ENCODE data around the gene MTFMT.
"Not testable (repeated sequence)": the region's sequence is repeated elsewhere in the genome, so short reads cannot be mapped to it uniquely, and the experiment has no call there.

Gene MTFMT

DNA sequence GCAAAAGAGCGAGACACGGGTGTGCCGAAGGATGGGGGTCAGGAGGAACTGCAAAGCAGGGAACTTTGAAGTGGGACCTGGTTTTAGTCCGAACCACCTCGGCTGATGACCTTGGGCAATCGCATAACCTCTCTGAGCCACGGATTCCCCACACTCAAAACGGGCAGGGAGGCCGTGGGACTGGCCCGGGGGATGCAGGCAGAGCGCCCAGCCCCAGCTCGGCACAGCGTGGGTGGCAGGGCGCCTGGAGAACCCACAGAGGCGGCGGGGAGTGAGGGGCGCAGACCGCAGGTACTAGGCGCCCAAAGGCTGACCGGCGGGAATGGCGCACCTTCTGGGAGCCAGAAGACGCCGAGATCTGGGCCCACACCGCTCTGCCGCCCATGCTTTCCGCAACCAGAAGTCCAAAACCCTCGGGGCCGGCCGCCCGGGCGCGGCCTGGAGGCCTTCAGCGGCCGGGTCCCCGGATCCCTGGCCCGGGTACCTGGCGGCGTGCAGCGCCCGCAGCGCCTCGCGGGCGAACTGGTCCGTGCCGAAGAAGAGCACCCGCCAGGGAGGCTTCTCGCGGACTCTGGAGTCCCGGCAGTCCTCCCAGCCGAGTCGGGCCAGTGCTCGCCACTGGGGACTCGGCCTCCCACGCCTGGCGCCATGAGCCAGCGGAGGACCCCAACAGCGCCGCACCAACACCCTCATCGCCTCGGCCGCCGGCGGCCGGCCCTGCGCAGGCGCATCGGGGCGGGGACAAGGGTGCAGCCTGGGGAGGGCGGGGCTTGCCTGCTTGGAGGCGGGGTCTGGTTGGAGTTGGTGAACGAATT lies at the start of gene MTFMT:
TSS of gene MTFMT (minus strand) at position 719 of the 815 bp plus-strand sequence. CDS start at position 693, 26 bp downstream.
- no peak for FAIRE-seq
- DNase-seq (ENCODE audit: insufficient read length, low spot score), result peak; percentile 81
- peak; percentile 98 for TF ChIP-seq POLR2A (IDR thresholded peaks at IDR 0.05; ENCODE audit: low read depth, low read length)

DNA sequence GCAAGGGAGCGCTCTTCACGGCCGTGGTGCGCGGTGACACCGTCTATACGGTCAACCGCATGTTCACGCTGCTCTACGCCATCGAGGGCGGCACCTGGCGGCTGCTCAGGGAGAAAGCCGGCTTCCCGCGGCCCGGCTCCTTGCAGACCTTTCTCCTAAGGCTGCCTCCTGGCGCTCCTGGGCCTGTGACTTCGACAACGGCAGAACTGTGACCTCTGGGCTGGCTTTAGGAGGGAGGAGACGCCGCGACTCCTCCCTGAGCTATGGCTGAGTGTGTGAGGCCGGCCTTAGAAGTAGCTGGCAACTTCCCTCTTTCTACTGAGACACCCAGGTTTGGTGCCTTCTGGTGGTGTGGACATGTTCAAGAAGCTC lies 48.5 kb upstream of the MTFMT start:
- no peak for FAIRE-seq
- no peak for TF ChIP-seq POLR2A (IDR thresholded peaks at IDR 0.05; ENCODE audit: low read depth, low read length)
- no peak for DNase-seq (ENCODE audit: insufficient read length, low spot score)

DNA sequence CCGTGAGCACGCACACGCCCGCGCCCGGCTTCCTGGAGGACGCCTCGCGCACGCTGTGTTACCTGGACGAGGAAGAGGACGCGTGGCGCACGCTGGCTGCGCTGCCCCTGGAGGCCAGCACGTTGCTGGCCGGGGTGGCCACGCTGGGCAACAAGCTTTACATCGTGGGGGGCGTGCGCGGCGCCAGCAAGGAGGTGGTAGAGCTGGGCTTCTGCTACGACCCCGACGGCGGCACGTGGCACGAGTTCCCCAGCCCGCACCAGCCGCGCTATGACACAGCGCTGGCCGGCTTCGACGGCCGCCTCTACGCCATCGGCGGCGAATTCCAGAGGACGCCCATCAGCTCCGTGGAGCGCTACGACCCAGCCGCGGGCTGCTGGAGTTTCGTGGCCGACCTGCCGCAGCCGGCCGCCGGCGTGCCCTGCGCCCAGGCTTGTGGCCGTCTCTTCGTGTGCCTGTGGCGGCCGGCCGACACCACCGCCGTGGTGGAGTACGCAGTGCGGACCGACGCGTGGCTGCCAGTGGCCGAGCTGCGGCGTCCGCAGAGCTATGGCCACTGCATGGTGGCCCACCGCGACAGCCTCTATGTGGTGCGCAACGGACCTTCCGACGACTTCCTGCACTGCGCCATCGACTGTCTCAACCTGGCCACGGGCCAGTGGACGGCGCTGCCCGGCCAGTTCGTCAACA lies 48.0 kb upstream of the MTFMT start:
- no peak for TF ChIP-seq POLR2A (IDR thresholded peaks at IDR 0.05; ENCODE audit: low read depth, low read length)
- DNase-seq (ENCODE audit: insufficient read length, low spot score), result no peak
- FAIRE-seq, result no peak

DNA sequence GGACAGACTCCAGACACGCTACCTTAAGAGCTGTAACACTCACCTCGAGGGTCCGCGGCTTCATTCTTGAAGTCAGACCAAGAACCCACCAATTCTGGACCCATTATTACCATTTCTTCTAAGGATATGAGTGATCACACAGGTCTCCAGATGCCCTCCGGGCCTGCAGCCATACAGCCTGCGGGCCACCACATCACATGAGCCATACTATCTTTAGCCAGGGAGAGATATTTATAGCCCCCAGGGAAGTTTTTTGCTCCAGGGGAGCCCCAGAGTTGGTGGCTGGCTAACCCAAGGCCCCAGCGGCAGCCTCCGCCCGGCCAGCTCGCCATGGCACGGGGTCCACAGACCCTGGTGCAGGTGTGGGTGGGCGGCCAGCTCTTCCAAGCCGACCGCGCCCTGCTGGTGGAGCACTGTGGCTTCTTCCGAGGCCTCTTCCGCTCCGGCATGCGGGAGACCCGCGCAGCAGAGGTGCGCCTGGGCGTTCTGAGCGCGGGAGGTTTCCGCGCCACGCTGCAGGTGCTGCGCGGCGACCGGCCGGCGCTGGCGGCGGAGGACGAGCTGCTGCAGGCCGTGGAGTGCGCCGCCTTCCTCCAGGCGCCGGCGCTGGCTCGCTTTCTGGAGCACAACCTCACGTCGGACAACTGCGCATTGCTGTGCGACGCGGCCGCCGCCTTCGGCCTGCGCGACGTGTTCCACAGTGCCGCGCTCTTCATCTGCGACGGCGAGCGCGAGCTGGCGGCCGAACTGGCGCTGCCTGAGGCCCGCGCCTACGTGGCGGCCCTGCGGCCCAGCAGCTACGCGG lies 47.2 kb upstream of the MTFMT start, which contains the start of gene KBTBD13:
TSS of gene KBTBD13 (plus strand) at position 261 of the 805 bp plus-strand sequence. CDS start at position 331, 70 bp downstream.
- TF ChIP-seq POLR2A (IDR thresholded peaks at IDR 0.05; ENCODE audit: low read depth, low read length), result no peak
- FAIRE-seq, result no peak
- no peak for DNase-seq (ENCODE audit: insufficient read length, low spot score)

DNA sequence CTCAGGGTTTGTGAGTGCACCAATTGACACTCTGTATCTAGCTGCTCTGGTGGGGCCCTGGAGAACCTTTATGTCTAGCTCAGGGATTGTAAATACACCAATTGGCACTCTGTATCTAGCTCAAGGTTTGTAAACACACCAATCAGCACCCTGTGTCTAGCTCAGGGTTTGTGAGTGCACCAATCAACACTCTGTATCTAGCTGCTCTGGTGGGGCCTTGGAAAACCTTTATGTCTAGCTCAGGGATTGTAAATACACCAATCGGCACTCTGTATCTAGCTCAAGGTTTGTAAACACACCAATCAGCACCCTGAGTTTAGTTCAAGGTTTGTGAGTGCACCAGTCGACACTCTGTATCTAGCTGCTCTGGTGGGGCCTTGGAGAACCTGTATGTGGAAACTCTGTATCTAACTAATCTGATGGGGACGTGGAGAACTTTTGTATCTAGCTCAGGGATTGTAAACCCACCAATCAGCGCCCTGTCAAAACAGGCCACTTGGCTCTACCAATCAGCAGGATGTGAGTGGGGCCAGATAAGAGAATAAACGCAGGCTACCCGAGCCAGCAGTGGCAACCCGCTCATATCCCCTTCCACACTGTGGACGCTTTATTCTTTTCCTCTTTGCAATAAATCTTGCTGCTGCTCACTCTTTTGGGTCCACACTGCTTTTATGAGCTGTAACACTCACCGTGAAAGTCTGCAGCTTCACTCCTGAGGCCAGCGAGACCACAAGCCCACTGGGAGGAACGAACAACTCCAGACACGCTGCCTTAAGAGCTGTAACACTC lies 46.4 kb upstream of the MTFMT start:
- not testable (repeated sequence) for FAIRE-seq; DNase-seq (ENCODE audit: insufficient read length, low spot score)

DNA sequence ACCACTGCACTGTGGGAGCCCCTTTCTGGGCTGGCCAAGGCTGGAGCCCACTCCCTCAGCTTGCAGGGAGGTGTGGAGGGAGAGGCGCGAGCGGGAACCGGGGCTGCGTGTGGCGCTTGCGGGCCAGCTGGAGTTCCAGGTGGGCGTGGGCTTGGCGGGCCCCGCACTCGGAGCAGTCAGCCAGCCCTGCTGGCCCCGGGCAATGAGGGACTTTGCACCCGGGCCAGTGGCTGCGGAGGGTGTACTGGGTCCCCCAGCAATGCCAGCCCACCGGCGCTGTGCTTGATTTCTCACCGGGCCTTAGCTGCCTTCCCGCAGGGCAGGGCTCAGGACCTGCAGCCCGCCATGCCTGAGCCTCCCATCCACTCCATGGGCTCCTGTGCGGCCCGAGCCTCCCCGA lies 45.5 kb upstream of the MTFMT start:
- DNase-seq (ENCODE audit: insufficient read length, low spot score); FAIRE-seq: not testable (repeated sequence)

DNA sequence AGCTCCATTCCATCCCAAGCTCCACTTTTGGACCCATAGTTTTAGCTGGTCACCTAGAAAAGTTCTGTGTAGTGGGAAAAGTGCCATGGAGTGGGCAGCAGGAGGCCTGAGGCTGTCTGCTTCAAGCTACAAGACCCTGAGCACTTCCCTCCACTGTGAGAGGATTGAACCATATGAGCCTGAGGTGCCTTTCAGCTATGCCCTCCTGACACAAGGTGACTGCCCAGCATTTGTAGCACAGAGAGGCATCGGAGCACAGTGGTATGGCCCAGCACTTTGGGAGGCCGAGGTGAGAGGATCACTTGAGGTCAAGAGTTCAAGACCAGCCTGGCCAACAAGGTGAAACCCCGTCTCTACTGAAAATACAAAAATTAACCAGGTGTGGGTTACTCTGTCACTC lies 43.2 kb upstream of the MTFMT start:
- FAIRE-seq (no peak), DNase-seq (ENCODE audit: insufficient read length, low spot score) (no peak)
- no peak for TF ChIP-seq POLR2A (IDR thresholded peaks at IDR 0.05; ENCODE audit: low read depth, low read length)

DNA sequence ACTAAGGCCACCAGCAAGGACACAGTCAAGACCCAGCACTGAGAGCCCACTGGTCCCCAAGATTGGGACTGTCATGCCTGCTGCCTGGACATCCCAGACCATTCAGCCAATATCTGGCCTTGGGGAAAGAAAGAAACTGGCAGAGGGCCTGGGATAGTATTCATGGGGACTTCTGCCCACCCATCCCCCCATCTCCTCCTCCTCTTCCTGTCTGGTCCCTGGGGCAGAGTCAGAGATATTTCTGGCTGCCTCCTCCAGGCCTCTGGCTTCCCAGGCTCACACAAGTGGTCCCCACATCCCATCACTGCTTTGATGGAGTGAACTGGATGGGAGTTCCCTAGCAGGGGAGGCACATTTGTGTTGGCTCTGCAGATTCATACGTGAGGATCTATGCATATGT lies 42.6 kb upstream of the MTFMT start:
- no peak for FAIRE-seq
- no peak for TF ChIP-seq POLR2A (IDR thresholded peaks at IDR 0.05; ENCODE audit: low read depth, low read length)
- DNase-seq (ENCODE audit: insufficient read length, low spot score), result no peak

DNA sequence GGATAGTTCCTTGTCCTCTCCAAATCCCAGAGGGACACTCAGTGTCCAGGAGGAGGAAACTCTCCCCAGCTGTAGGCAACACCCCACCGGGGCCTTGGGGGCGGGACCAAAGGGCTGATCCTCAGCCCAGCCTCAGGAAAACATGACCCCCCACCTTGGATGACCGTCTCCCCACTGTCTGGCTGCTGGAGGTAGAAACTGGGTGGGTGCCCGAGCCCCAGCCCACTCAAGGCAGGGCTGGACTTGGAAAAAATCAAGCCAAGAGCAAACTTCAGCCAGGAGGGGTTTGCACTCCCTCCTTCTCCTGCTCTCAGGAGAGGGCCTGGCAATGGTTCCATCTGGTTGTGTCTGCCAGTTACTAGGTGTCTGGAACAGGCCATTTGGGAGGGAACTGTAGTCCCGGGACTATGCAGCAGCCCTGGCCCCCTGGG lies 42.0 kb upstream of the MTFMT start:
- DNase-seq (ENCODE audit: insufficient read length, low spot score), result no peak
- no peak for FAIRE-seq
- no peak for TF ChIP-seq POLR2A (IDR thresholded peaks at IDR 0.05; ENCODE audit: low read depth, low read length)

DNA sequence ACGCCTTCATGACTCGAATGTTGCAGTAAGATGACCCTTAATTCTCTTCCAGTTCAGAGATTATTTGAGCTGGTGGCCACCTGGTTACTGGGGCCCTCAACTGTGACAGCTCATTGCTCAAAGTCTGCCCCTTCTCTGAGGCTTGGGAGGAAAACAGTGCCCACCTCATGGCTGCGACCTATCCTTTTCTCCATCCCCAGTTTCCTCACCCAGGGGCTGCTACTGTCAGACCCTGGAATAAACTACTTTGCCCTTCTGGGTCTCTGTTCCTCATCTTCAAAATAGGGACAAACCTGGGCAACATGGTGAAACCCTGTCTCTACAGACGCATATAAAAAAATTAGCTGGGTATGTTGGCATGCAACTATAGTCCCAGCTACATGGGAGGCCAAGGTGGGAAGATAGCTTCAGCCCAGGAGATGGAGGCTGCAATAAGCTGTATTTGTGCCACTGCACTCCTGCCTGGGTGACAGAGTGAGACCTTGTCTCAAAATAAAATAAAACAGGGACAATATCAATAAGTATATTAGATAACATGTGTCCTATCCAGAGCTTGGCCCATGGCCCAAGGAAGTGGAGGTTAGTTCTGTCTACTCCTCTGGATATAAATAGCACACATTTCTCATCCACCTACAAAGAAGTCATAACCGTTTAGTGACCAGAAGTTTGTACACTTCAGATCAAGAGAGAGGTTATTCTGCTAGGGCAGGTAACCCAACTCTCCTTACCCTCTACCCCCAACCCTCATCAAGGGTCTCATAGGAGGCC lies 40.5 kb upstream of the MTFMT start:
- TF ChIP-seq POLR2A (IDR thresholded peaks at IDR 0.05; ENCODE audit: low read depth, low read length), result no peak
- FAIRE-seq, result no peak

DNA sequence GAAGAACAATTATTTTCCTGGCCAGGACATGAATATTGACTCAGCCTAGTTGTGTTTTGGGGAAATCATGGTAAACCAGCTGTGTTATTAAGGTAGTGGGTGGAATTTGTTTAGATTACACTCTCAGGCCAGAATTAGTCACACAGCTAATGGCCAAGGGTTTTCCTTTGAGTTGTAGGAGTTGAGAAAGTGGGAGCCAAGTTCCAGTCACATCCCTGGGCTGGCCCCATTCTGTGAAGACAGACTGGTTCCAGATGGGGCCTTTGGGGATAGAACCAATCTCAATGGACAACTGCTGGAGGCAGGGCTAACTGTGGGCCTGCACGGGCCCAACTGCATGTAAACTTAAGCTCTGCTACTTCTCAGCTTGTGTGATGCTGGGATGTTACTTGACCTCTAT lies 39.7 kb upstream of the MTFMT start:
- FAIRE-seq (no peak), DNase-seq (ENCODE audit: insufficient read length, low spot score) (no peak)
- TF ChIP-seq POLR2A (IDR thresholded peaks at IDR 0.05; ENCODE audit: low read depth, low read length), result no peak

More for the DNA sequence above, 40.5 kb upstream of the MTFMT start:
- DNase-seq (ENCODE audit: insufficient read length, low spot score), result no peak

DNA sequence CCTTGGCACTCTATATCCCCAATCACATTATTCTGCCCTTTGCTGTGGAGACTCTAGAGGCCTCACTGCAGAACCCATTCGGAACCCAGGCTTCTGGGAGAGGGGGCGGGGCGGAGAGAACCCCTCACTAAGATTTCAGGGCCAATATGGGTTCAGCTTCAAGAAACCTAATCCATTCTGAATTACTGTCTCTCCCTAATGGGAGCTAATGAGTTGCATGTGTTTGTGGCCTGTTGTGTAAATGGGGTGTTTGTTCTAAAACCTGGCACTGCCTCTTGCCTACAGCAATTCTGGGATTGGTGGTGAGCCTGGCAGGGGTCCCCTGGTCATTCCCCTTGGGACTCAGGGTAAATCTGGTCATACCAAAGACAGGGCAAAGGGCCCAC lies 39.0 kb upstream of the MTFMT start:
- FAIRE-seq, result no peak
- DNase-seq (ENCODE audit: insufficient read length, low spot score), result no peak
- TF ChIP-seq POLR2A (IDR thresholded peaks at IDR 0.05; ENCODE audit: low read depth, low read length), result no peak

Data from H54 (cell line).